Measurements from ENCODE around the gene USP22.

GRCh38 chr17:21061971-21062526, 19.2 kb upstream of the USP22 start:
- no peak for TF ChIP-seq CTCF (IDR thresholded peaks at IDR 0.05; ENCODE audit: low read depth, low read length)
- TF ChIP-seq MAX (IDR thresholded peaks at IDR 0.05; ENCODE audit: low read depth, low read length) = no peak

All from NB4 (cell line).